Body of pancreas (tissue), 4 donors: ENCODE measurements around the gene CCM2. TPM values are rescaled to one million over a fixed set of nuclear protein-coding genes. Genes with fewer than 3 reads are reported as not detected.

Experiments
- ATAC-seq: fragments of 150-250 bp; one replicate; pipeline ENCODE4 v1.9.1; 2016
- DNase-seq, 4 donors: peaks; one replicate each; pipeline ENCODE4 v3.0.0-alpha.2; 2019
- H3K27ac ChIP-seq, 4 donors: fragments of 200-600 bp; sonication (generic); 1 replicate in 3 of 4; 2 replicates in 1 of 4; pipeline versions ENCODE4 v1.5.1 to v1.6.1; 2016 to 2019; ENCODE audit warnings: mild to moderate bottlenecking in 1 of 4, mixed read lengths in 1 of 4, moderate library complexity in 1 of 4
- H3K27me3 ChIP-seq, 2 donors: fragments of 200-600 bp; sonication (generic); one replicate each; pipeline ENCODE4 v1.6.0; 2016; ENCODE audit warnings: mild to moderate bottlenecking in 1 of 2
- H3K36me3 ChIP-seq, 2 donors: fragments of 200-600 bp; sonication (generic); replicated peaks in 1 of 2; 2 replicates each; pipeline ENCODE4 v1.5.1; 2016; ENCODE audit warnings: low read depth in 2 of 2; ENCODE audit not compliant: insufficient read depth in 1 of 2
- H3K4me1 ChIP-seq: fragments of 200-600 bp; sonication (generic); one replicate; pipeline ENCODE4 v1.6.0; 2016
- H3K4me3 ChIP-seq, 2 donors: fragments of 200-600 bp; sonication (generic); 1 replicate in 1 of 2; 2 replicates in 1 of 2; pipeline ENCODE4 v1.5.1; 2016 to 2019
- H3K9me3 ChIP-seq, 3 donors: fragments of 200-600 bp; sonication (generic); 1 replicate in 2 of 3; 2 replicates in 1 of 3; pipeline ENCODE4 v1.5.1; 2016
- CTCF ChIP-seq, 7 experiments: fragments of 450-650 bp in 4 of 7; fragments of 200-600 bp in 3 of 7; sonication (generic) in 3 of 7; IDR thresholded peaks; one replicate each; pipeline ENCODE4 v1.5.1; 2016 to 2019; ENCODE audit warnings: antibody characterized with exemption in 7 of 7
- POLR2A ChIP-seq, 3 donors: fragments of 450-650 bp; IDR thresholded peaks; one replicate each; pipeline ENCODE4 v1.6.1; 2016; ENCODE audit warnings: antibody characterized with exemption in 3 of 3, mild to moderate bottlenecking in 2 of 3
- WGBS, 2 donors: methylation state at CpG; one replicate each; pipeline ENCODE4 v1.1.5; 2017; 5-methylcytosine and 5-hydroxymethylcytosine counted together
- intact Hi-C: fragments of 100-400 bp; cut with DNase I; formaldehyde crosslinking; loops from one replicate; pipeline ENCODE4 v1.15.1; 2023
- total RNA-seq, 2 donors: library from RNA; depleted of rRNA; stranded (reverse); fragments of >200 nt; gene quantifications; one replicate each; pipeline ENCODE4 v1.1.0, GENCODE V29; 2016

CCM2 gene
- total RNA-seq, 2 donors from 2014 or later = 19.4 to 22.3 TPM

GRCh38 chr7:44963364-44964290, 36.4 kb upstream of the CCM2 start:
- intact Hi-C loops = no loop called here
- no peaks in the 10 kb centered on the region for H3K9me3 ChIP-seq
- no peak overlapping the region for H3K27ac ChIP-seq
- peaks cover 0 to 3% of the 10 kb centered on the region in 2 donors for H3K27me3 ChIP-seq
- DNase-seq = no peak
- TF ChIP-seq POLR2A (IDR thresholded peaks at IDR 0.05) = no peak
- no peak for TF ChIP-seq CTCF (IDR thresholded peaks at IDR 0.05)
- no peaks in the 10 kb centered on the region for H3K36me3 ChIP-seq
- no peak overlapping the region for H3K4me3 ChIP-seq
- peaks cover 9% of the 10 kb centered on the region for H3K4me1 ChIP-seq
- 89 to 90% methylated on average over 10 to 24 of the region's 24 CpGs for WGBS, 2 donors
- no peak for ATAC-seq

- DNase-seq = no peak
- intact Hi-C loops = no loop called here
Measured at GRCh38 chr7:44964384-44964830, 35.6 kb upstream of the CCM2 start.

GRCh38 chr7:44964831-44965440, 35.1 kb upstream of the CCM2 start:
- peaks cover 9% of the 10 kb centered on the region for H3K4me1 ChIP-seq
- intact Hi-C loops = no loop called here
- no peaks in the 10 kb centered on the region for H3K36me3 ChIP-seq
- no peak for ATAC-seq
- H3K4me3 ChIP-seq = no peak overlapping the region
- no peaks in the 10 kb centered on the region for H3K9me3 ChIP-seq
- WGBS, 2 donors = 98 to 100% methylated on average over 1 to 6 of the region's 13 CpGs
- TF ChIP-seq CTCF (IDR thresholded peaks at IDR 0.05) = no peak
- no peak for DNase-seq
- H3K27me3 ChIP-seq = peaks cover 0 to 3% of the 10 kb centered on the region in 2 donors
- H3K27ac ChIP-seq = no peak overlapping the region

More at GRCh38 chr7:44964384-44964830, 35.6 kb upstream of the CCM2 start:
- Histone ChIP-seq H3K36me3 (no peaks in the 10 kb centered on the region), H3K4me3 (no peak overlapping the region), H3K27ac (no peak overlapping the region), H3K27me3 (peaks cover 0 to 3% of the 10 kb centered on the region in 2 donors), H3K4me1 (peaks cover 9% of the 10 kb centered on the region), H3K9me3 (no peaks in the 10 kb centered on the region)
- TF ChIP-seq POLR2A (IDR thresholded peaks at IDR 0.05) = no peak
- TF ChIP-seq CTCF (IDR thresholded peaks at IDR 0.05) = no peak
- WGBS, 2 donors = 79 to 83% methylated on average over 4 to 7 of the region's 7 CpGs
- ATAC-seq = no peak

- H3K27ac ChIP-seq = no peak overlapping the region
- no peaks in the 10 kb centered on the region for H3K9me3 ChIP-seq
- intact Hi-C loops = no loop called here
- DNase-seq (no peak), ATAC-seq (no peak)
- no peaks in the 10 kb centered on the region for H3K36me3 ChIP-seq
- TF ChIP-seq CTCF (IDR thresholded peaks at IDR 0.05) (no peak), POLR2A (IDR thresholded peaks at IDR 0.05) (no peak)
- no peak overlapping the region for H3K4me3 ChIP-seq
- peaks cover 0 to 3% of the 10 kb centered on the region in 2 donors for H3K27me3 ChIP-seq
- H3K4me1 ChIP-seq = peaks cover 9% of the 10 kb centered on the region
- 93% methylated on average over 14 of the region's 16 CpGs; no CpG with 5 or more reads in 1 of the 2 donors for WGBS, 2 donors
Measured at GRCh38 chr7:44965441-44965903, 34.5 kb upstream of the CCM2 start.
